OCI-LY3 (cell line): Measurements from ENCODE around the gene DNM3.

Experiments used
- H2AFZ ChIP-seq: fragments of 200-600, 300-600 bp; shearing (Covaris generic); 2 replicates; pipeline ENCODE4 v1.6.0; 2014; ENCODE audit warnings: antibody characterized with exemption, low read depth, low read length
- H3K27ac ChIP-seq: fragments of 200-600, 300-600 bp; sonication (generic); 2 replicates; pipeline ENCODE4 v1.5.1; 2014; ENCODE audit warnings: mild to moderate bottlenecking, low read length, moderate library complexity, mixed read lengths
- H3K27me3 ChIP-seq: fragments of 200-600, 300-600 bp; sonication (generic); 2 replicates; pipeline ENCODE4 v1.6.1; 2014; ENCODE audit warnings: low read depth, low read length, mixed read lengths
- H3K36me3 ChIP-seq: fragments of 200-600, 300-600 bp; sonication (generic); replicated peaks from 2 replicates; pipeline ENCODE3; 2014; ENCODE audit warnings: low read depth, low read length, mixed read lengths
- H3K4me1 ChIP-seq: fragments of 300-600, 200-600 bp; sonication (generic); 2 replicates; pipeline ENCODE4 v1.6.1; 2014; ENCODE audit warnings: low read length, mixed read lengths
- H3K4me2 ChIP-seq: fragments of 200-600, 300-600 bp; sonication (generic); 2 replicates; pipeline ENCODE4 v1.6.1; 2014; ENCODE audit warnings: low read length, mixed read lengths
- H3K4me3 ChIP-seq: fragments of 300-600, 200-600 bp; sonication (generic); 2 replicates; pipeline ENCODE4 v1.5.1; 2014; ENCODE audit warnings: antibody characterized with exemption, mild to moderate bottlenecking, low read length, moderate library complexity
- H3K79me2 ChIP-seq: fragments of 300-600, 200-600 bp; shearing (Covaris generic); 2 replicates; pipeline ENCODE4 v1.6.1; 2014; ENCODE audit warnings: mild to moderate bottlenecking, low read length, mixed read lengths
- H3K9ac ChIP-seq: fragments of 300-600, 200-600 bp; shearing (Covaris generic); 2 replicates; pipeline ENCODE4 v1.6.0; 2014; ENCODE audit warnings: mild to moderate bottlenecking, low read length, moderate library complexity
- H3K9me3 ChIP-seq: fragments of 200-600, 300-600 bp; shearing (Covaris generic); 2 replicates; pipeline ENCODE4 v1.6.1; 2014; ENCODE audit warnings: low read length, mixed read lengths; ENCODE audit not compliant: insufficient read depth
- H4K20me1 ChIP-seq: fragments of 200-600, 300-600 bp; sonication (generic); 2 replicates; pipeline ENCODE4 v1.6.1; 2016; ENCODE audit warnings: low read length, mixed read lengths; ENCODE audit not compliant: insufficient read depth
- CTCF ChIP-seq: fragments of 200-600, 300-600 bp; sonication (generic); IDR thresholded peaks from 2 replicates; pipeline ENCODE4 v1.5.1; 2014; ENCODE audit warnings: antibody characterized with exemption, low read length, low read depth
- EZH2phosphoT487 ChIP-seq: fragments of 200-600 bp; shearing (Covaris generic); IDR thresholded peaks from 2 replicates; pipeline ENCODE4 v1.6.1; 2018; ENCODE audit warnings: antibody characterized with exemption, mixed run types, low read depth

DNM3 gene

GRCh38 chr1:172383536-172383935, 542.2 kb downstream of the DNM3 start:
- H2AFZ ChIP-seq, result no peak overlapping the region
- H3K36me3 ChIP-seq, result no peaks in the 10 kb centered on the region
- H4K20me1 ChIP-seq, result no peaks in the 10 kb centered on the region
- H3K4me2 ChIP-seq, result no peak overlapping the region
- no peak overlapping the region for H3K27ac ChIP-seq
- no peaks in the 10 kb centered on the region for H3K27me3 ChIP-seq
- no peak for TF ChIP-seq CTCF
- no peak for TF ChIP-seq EZH2phosphoT487
- H3K9ac ChIP-seq, result no peak overlapping the region
- H3K79me2 ChIP-seq, result no peaks in the 10 kb centered on the region
- no peaks in the 10 kb centered on the region for H3K9me3 ChIP-seq
- H3K4me3 ChIP-seq, result no peak overlapping the region
- peaks cover 55% of the 10 kb centered on the region for H3K4me1 ChIP-seq

- TF ChIP-seq EZH2phosphoT487 (no peak), CTCF (no peak)
- Histone ChIP-seq H3K9ac (no peak overlapping the region), H4K20me1 (no peaks in the 10 kb centered on the region), H3K4me2 (no peak overlapping the region), H3K36me3 (no peaks in the 10 kb centered on the region), H3K9me3 (no peaks in the 10 kb centered on the region), H3K79me2 (no peaks in the 10 kb centered on the region), H3K4me3 (no peak overlapping the region), H3K27ac (no peak overlapping the region), H3K27me3 (no peaks in the 10 kb centered on the region), H3K4me1 (peaks cover 60% of the 10 kb centered on the region), H2AFZ (no peak overlapping the region; the same call in 1 of the 2 replicates)
These were observed 543.4 kb downstream of the DNM3 start for GRCh38 chr1:172384656-172385055.

GRCh38 chr1:172386046-172386445, 544.7 kb downstream of the DNM3 start:
- H3K27ac ChIP-seq, result no peak overlapping the region
- H3K4me1 ChIP-seq, result peaks cover 61% of the 10 kb centered on the region
- H2AFZ ChIP-seq, result no peak overlapping the region
- no peaks in the 10 kb centered on the region for H3K36me3 ChIP-seq
- H3K4me3 ChIP-seq, result no peak overlapping the region
- H3K9me3 ChIP-seq, result no peaks in the 10 kb centered on the region
- TF ChIP-seq EZH2phosphoT487 (no peak), CTCF (no peak)
- H3K9ac ChIP-seq, result no peak overlapping the region
- H3K27me3 ChIP-seq, result no peaks in the 10 kb centered on the region
- H4K20me1 ChIP-seq, result no peaks in the 10 kb centered on the region
- no peak overlapping the region for H3K4me2 ChIP-seq
- no peaks in the 10 kb centered on the region for H3K79me2 ChIP-seq

- H3K4me3 ChIP-seq, result no peak overlapping the region
- H3K9ac ChIP-seq, result no peak overlapping the region
- H3K27me3 ChIP-seq, result no peaks in the 10 kb centered on the region
- peak overlapping the region; percentile 93 for H3K27ac ChIP-seq
- H3K36me3 ChIP-seq, result no peaks in the 10 kb centered on the region
- TF ChIP-seq EZH2phosphoT487, result no peak
- TF ChIP-seq CTCF, result no peak
- H2AFZ ChIP-seq, result no peak overlapping the region
- no peaks in the 10 kb centered on the region for H3K79me2 ChIP-seq
- H4K20me1 ChIP-seq, result no peaks in the 10 kb centered on the region
- H3K9me3 ChIP-seq, result no peaks in the 10 kb centered on the region
- no peak overlapping the region for H3K4me2 ChIP-seq
- peaks cover 62% of the 10 kb centered on the region for H3K4me1 ChIP-seq
These were observed 547.2 kb downstream of the DNM3 start for GRCh38 chr1:172388490-172388889.
